Measurements from ENCODE around the gene RCL1. TPM values are rescaled to one million over a fixed set of nuclear protein-coding genes. Genes with fewer than 3 reads are reported as not detected.
"Not testable (repeated sequence)": the region's sequence is repeated elsewhere in the genome, so short reads cannot be mapped to it uniquely, and the experiment has no call there.

The RCL1 gene
- total and polyA plus RNA-seq, 2 donors (not counting 1 experiment from before 2014, with no cell fraction given) = 10.5 to 21.7 TPM

- no peaks in the 10 kb centered on the region for H3K4me1 Mint-ChIP-seq
- ATAC-seq (ENCODE audit: low read depth) = no peak
These were observed 12.1 kb upstream of the RCL1 start for GRCh38 chr9:4780651-4781050.

GRCh38 chr9:4781408-4781807 is 11.3 kb upstream of the RCL1 start:
- H3K27me3 Mint-ChIP-seq = peaks cover 13% of the 10 kb centered on the region
- no peaks in the 10 kb centered on the region for H3K4me1 ChIP-seq (ENCODE audit: control insufficient read depth in 2 of 2, insufficient read depth in 2 of 2, low read length in 2 of 2)
- no peaks in the 10 kb centered on the region for H3K79me2 ChIP-seq (ENCODE audit: control insufficient read depth, insufficient read depth, low read length)
- no peaks in the 10 kb centered on the region for H3K4me1 Mint-ChIP-seq
- POLR2A ChIA-PET = no interaction called here
- H3K9ac ChIP-seq (ENCODE audit: low read length) = no peak overlapping the region
- H3K4me2 ChIP-seq (replicated peaks; ENCODE audit: low read depth, low read length, poor library complexity, severe bottlenecking) = no peak overlapping the region
- peaks cover 0 to 3% (median 0%) of the 10 kb centered on the region in 3 donors for H3K9me3 ChIP-seq (ENCODE audit: control extremely low read depth in 1 of 3, control insufficient read depth in 2 of 3, insufficient read depth in 1 of 3, low read length in 2 of 3)
- no peak overlapping the region for H3K4me3 ChIP-seq (ENCODE audit: control extremely low read depth in 1 of 5, extremely low read depth in 1 of 5, insufficient read depth in 1 of 5, low read depth in 2 of 5, low read length in 4 of 5)
- CTCF ChIA-PET = interaction anchor here (0.6 to 1.0 kb wide), 2 partner anchors 143 to 648 kb away, joined by 3 read pairs; no protein-coding TSS in a partner anchor
- TF ChIP-seq CTCF (IDR thresholded peaks at IDR 0.05) (no peak), EZH2 (IDR thresholded peaks at IDR 0.05; ENCODE audit: borderline replicate concordance, insufficient read depth, low read depth, low read length, poor library complexity, severe bottlenecking) (no peak)
- H3K9me3 Mint-ChIP-seq (ENCODE audit: insufficient read depth) = no peaks in the 10 kb centered on the region
- intact Hi-C loops (cut with micrococcal nuclease) = no loop called here
- no peaks in the 10 kb centered on the region for H4K20me1 ChIP-seq (ENCODE audit: control insufficient read depth, insufficient read depth, low read length, poor library complexity, severe bottlenecking)
- WGBS (ENCODE audit: insufficient coverage) = 54% methylated on average over 2 of the region's 2 CpGs
- H3K27ac ChIP-seq (ENCODE audit: low read length in 2 of 2) = no peak overlapping the region
- H3K4me3 Mint-ChIP-seq = no peak overlapping the region
- H3K27me3 ChIP-seq (replicated peaks in 1 of 4; ENCODE audit: control extremely low read depth in 1 of 4, control insufficient read depth in 3 of 4, insufficient read depth in 4 of 4, low read length in 3 of 4) = peaks cover 0 to 8% (median 0%) of the 10 kb centered on the region in 4 experiments
- DNase-seq = no peak
- ATAC-seq (ENCODE audit: low read depth) = no peak
- no peaks in the 10 kb centered on the region for H3K36me3 ChIP-seq (replicated peaks in 1 of 2; ENCODE audit: control extremely low read depth in 1 of 2, control insufficient read depth in 1 of 2, extremely low read depth in 1 of 2, insufficient read depth in 2 of 2, low read length in 1 of 2)
- H3K27ac Mint-ChIP-seq = no peak overlapping the region
- H2AFZ ChIP-seq (ENCODE audit: insufficient read depth, low read depth, low read length, poor library complexity, severe bottlenecking) = no peak overlapping the region

More at GRCh38 chr9:4780651-4781050, 12.1 kb upstream of the RCL1 start:
- Histone ChIP-seq H3K27ac (ENCODE audit: low read length in 2 of 2) (no peak overlapping the region), H3K9ac (ENCODE audit: low read length) (no peak overlapping the region), H3K4me1 (ENCODE audit: control insufficient read depth in 2 of 2, insufficient read depth in 2 of 2, low read length in 2 of 2) (no peaks in the 10 kb centered on the region), H2AFZ (ENCODE audit: insufficient read depth, low read depth, low read length, poor library complexity, severe bottlenecking) (no peak overlapping the region), H3K36me3 (replicated peaks in 1 of 2; ENCODE audit: control extremely low read depth in 1 of 2, control insufficient read depth in 1 of 2, extremely low read depth in 1 of 2, insufficient read depth in 2 of 2, low read length in 1 of 2) (no peaks in the 10 kb centered on the region), H3K9me3 (ENCODE audit: control extremely low read depth in 1 of 3, control insufficient read depth in 2 of 3, insufficient read depth in 1 of 3, low read length in 2 of 3) (peaks cover 0 to 3% (median 0%) of the 10 kb centered on the region in 3 donors), H3K4me2 (replicated peaks; ENCODE audit: low read depth, low read length, poor library complexity, severe bottlenecking) (no peak overlapping the region), H3K27me3 (replicated peaks in 1 of 4; ENCODE audit: control extremely low read depth in 1 of 4, control insufficient read depth in 3 of 4, insufficient read depth in 4 of 4, low read length in 3 of 4) (peaks cover 0 to 8% (median 0%) of the 10 kb centered on the region in 4 experiments), H3K4me3 (ENCODE audit: control extremely low read depth in 1 of 5, extremely low read depth in 1 of 5, insufficient read depth in 1 of 5, low read depth in 2 of 5, low read length in 4 of 5) (no peak overlapping the region), H3K79me2 (ENCODE audit: control insufficient read depth, insufficient read depth, low read length) (no peaks in the 10 kb centered on the region), H4K20me1 (ENCODE audit: control insufficient read depth, insufficient read depth, low read length, poor library complexity, severe bottlenecking) (no peaks in the 10 kb centered on the region)
- intact Hi-C loops (cut with micrococcal nuclease) = no loop called here
- POLR2A ChIA-PET = no interaction called here
- Mint-ChIP-seq H3K4me3 (no peak overlapping the region), H3K9me3 (ENCODE audit: insufficient read depth) (no peaks in the 10 kb centered on the region), H3K27ac (no peak overlapping the region), H3K27me3 (peaks cover 12% of the 10 kb centered on the region)
- CTCF ChIA-PET = no interaction called here
- WGBS (ENCODE audit: insufficient coverage) = 92% methylated on average over 1 of the region's 1 CpG
- TF ChIP-seq EZH2 (IDR thresholded peaks at IDR 0.05; ENCODE audit: borderline replicate concordance, insufficient read depth, low read depth, low read length, poor library complexity, severe bottlenecking) (no peak), CTCF (IDR thresholded peaks at IDR 0.05) (no peak)
- DNase-seq = no peak

- H2AFZ ChIP-seq (ENCODE audit: insufficient read depth, low read depth, low read length, poor library complexity, severe bottlenecking); ATAC-seq (ENCODE audit: low read depth); H3K9ac ChIP-seq (ENCODE audit: low read length); DNase-seq; H3K27ac ChIP-seq (ENCODE audit: low read length in 2 of 2); H3K27me3 ChIP-seq (replicated peaks in 1 of 4; ENCODE audit: control extremely low read depth in 1 of 4, control insufficient read depth in 3 of 4, insufficient read depth in 4 of 4, low read length in 3 of 4); H3K9me3 Mint-ChIP-seq (ENCODE audit: insufficient read depth); H4K20me1 ChIP-seq (ENCODE audit: control insufficient read depth, insufficient read depth, low read length, poor library complexity, severe bottlenecking); H3K79me2 ChIP-seq (ENCODE audit: control insufficient read depth, insufficient read depth, low read length); H3K36me3 ChIP-seq (replicated peaks in 1 of 2; ENCODE audit: control extremely low read depth in 1 of 2, control insufficient read depth in 1 of 2, extremely low read depth in 1 of 2, insufficient read depth in 2 of 2, low read length in 1 of 2); H3K4me1 Mint-ChIP-seq; H3K4me1 ChIP-seq (ENCODE audit: control insufficient read depth in 2 of 2, insufficient read depth in 2 of 2, low read length in 2 of 2); intact Hi-C loops (cut with micrococcal nuclease); H3K9me3 ChIP-seq (ENCODE audit: control extremely low read depth in 1 of 3, control insufficient read depth in 2 of 3, insufficient read depth in 1 of 3, low read length in 2 of 3); H3K4me2 ChIP-seq (replicated peaks; ENCODE audit: low read depth, low read length, poor library complexity, severe bottlenecking); H3K4me3 ChIP-seq (ENCODE audit: control extremely low read depth in 1 of 5, extremely low read depth in 1 of 5, insufficient read depth in 1 of 5, low read depth in 2 of 5, low read length in 4 of 5); H3K27ac Mint-ChIP-seq; H3K4me3 Mint-ChIP-seq: not testable (repeated sequence)
- WGBS (ENCODE audit: insufficient coverage) = 100% methylated on average over 2 of the region's 4 CpGs
- peaks cover 16% of the 10 kb centered on the region for H3K27me3 Mint-ChIP-seq
- ChIA-PET POLR2A (interaction anchor here (0.7 kb wide), 1 partner anchor 81 kb away, joined by 7 read pairs; no protein-coding TSS in a partner anchor), CTCF (interaction anchor here (1.2 kb wide), 1 partner anchor 20 kb away, joined by 3 read pairs; no protein-coding TSS in a partner anchor)
These were observed 9.6 kb upstream of the RCL1 start for GRCh38 chr9:4783191-4783590.

Data from B cell (primary cell).